H9 (cell line): ENCODE measurements around the gene FBLN7. TPM values are rescaled to one million over a fixed set of nuclear protein-coding genes. Genes with fewer than 3 reads are reported as not detected.

ENCODE experiments used
- DNase-seq: peaks from one replicate; pipeline ENCODE4 v3.0.0-alpha.2; 2017
- H2AFZ ChIP-seq: one replicate; pipeline ENCODE4 v1.6.1; 2013; ENCODE audit warnings: mild to moderate bottlenecking, low read length, control low read depth, moderate library complexity
- H2AK5ac ChIP-seq: 2 replicates; pipeline ENCODE4 v1.6.1; 2013; ENCODE audit warnings: low read length, control low read depth, mixed read lengths; ENCODE audit not compliant: insufficient read length
- H2BK120ac ChIP-seq: one replicate; pipeline ENCODE4 v1.6.1; 2013; ENCODE audit warnings: low read depth, mild to moderate bottlenecking, low read length, control low read depth, inconsistent platforms; ENCODE audit not compliant: poor library complexity, severe bottlenecking
- H2BK12ac ChIP-seq: 2 replicates; pipeline ENCODE4 v1.6.1; 2013; ENCODE audit warnings: low read length, control low read depth, mixed read lengths, low read depth; ENCODE audit not compliant: insufficient read length
- H2BK15ac ChIP-seq: 2 replicates; pipeline ENCODE4 v1.6.1; 2013; ENCODE audit warnings: low read depth, low read length, control low read depth
- H2BK20ac ChIP-seq: one replicate; pipeline ENCODE4 v1.6.1; 2013; ENCODE audit warnings: low read depth, mild to moderate bottlenecking, low read length, control low read depth, inconsistent platforms; ENCODE audit not compliant: poor library complexity, severe bottlenecking
- H2BK5ac ChIP-seq: 2 replicates; pipeline ENCODE4 v1.6.1; 2013; ENCODE audit warnings: low read length, control low read depth, mixed read lengths; ENCODE audit not compliant: insufficient read length
- H3K14ac ChIP-seq: 2 replicates; pipeline ENCODE4 v1.6.1; 2013; ENCODE audit warnings: low read length, control low read depth; ENCODE audit not compliant: insufficient read depth
- H3K18ac ChIP-seq: 2 replicates; pipeline ENCODE4 v1.6.1; 2013; ENCODE audit warnings: low read depth, mild to moderate bottlenecking, mixed read lengths, low read length, control low read depth; ENCODE audit not compliant: insufficient read length
- H3K23ac ChIP-seq: 2 replicates; pipeline ENCODE4 v1.6.1; 2013; ENCODE audit warnings: low read length, control low read depth, mixed read lengths, low read depth; ENCODE audit not compliant: insufficient read length
- H3K23me2 ChIP-seq: 2 replicates; pipeline ENCODE4 v1.6.1; 2013; ENCODE audit warnings: low read depth, mild to moderate bottlenecking, mixed read lengths, low read length, control low read depth; ENCODE audit not compliant: insufficient read length, poor library complexity, severe bottlenecking
- H3K27ac ChIP-seq: 2 replicates; pipeline ENCODE4 v1.5.1; 2013; ENCODE audit warnings: low read length, control low read depth, mixed read lengths, low read depth; ENCODE audit not compliant: insufficient read length
- H3K27me3 ChIP-seq: 2 replicates; pipeline ENCODE4 v1.6.1; 2013; ENCODE audit warnings: low read length, control low read depth, inconsistent platforms; ENCODE audit not compliant: insufficient read depth
- H3K4ac ChIP-seq: 2 replicates; pipeline ENCODE4 v1.6.1; 2013; ENCODE audit warnings: low read depth, mild to moderate bottlenecking, control low read depth, inconsistent platforms, low read length, moderate library complexity
- H3K4me1 ChIP-seq: 2 replicates; pipeline ENCODE4 v1.6.1; 2013; ENCODE audit warnings: low read length, control low read depth, inconsistent platforms; ENCODE audit not compliant: insufficient read depth
- H3K4me2 ChIP-seq: 2 replicates; pipeline ENCODE4 v1.6.1; 2013; ENCODE audit warnings: low read length, control low read depth, mixed read lengths; ENCODE audit not compliant: insufficient read length, insufficient read depth
- H3K56ac ChIP-seq: 2 replicates; pipeline ENCODE4 v1.6.1; 2013; ENCODE audit warnings: low read depth, mild to moderate bottlenecking, mixed read lengths, low read length, control low read depth; ENCODE audit not compliant: insufficient read length
- H3K79me1 ChIP-seq: 2 replicates; pipeline ENCODE4 v1.6.1; 2013; ENCODE audit warnings: low read depth, mild to moderate bottlenecking, moderate library complexity, low read length, control low read depth, inconsistent platforms; ENCODE audit not compliant: insufficient read depth, poor library complexity, severe bottlenecking
- H3K79me2 ChIP-seq: 2 replicates; pipeline ENCODE4 v1.6.1; 2013; ENCODE audit warnings: low read length, control low read depth, inconsistent platforms; ENCODE audit not compliant: insufficient read depth
- H3K9ac ChIP-seq: 2 replicates; pipeline ENCODE4 v1.6.1; 2013; ENCODE audit warnings: low read length, control low read depth, mixed read lengths; ENCODE audit not compliant: insufficient read length; ENCODE audit errors: extremely low read depth
- H3K9me3 ChIP-seq: one replicate; pipeline ENCODE4 v1.6.1; 2013; ENCODE audit warnings: low read depth, low read length, inconsistent platforms; ENCODE audit not compliant: control insufficient read depth
- H3T11ph ChIP-seq: one replicate; pipeline ENCODE4 v1.6.1; 2013; ENCODE audit warnings: mild to moderate bottlenecking, low read length, control low read depth, inconsistent platforms
- H4K20me1 ChIP-seq: one replicate; pipeline ENCODE4 v1.6.1; 2013; ENCODE audit not compliant: control insufficient read depth, insufficient read length, insufficient read depth
- H4K5ac ChIP-seq: 2 replicates; pipeline ENCODE4 v1.6.1; 2013; ENCODE audit warnings: low read depth, mild to moderate bottlenecking, mixed read lengths, low read length, control low read depth; ENCODE audit not compliant: insufficient read length
- H4K8ac ChIP-seq: replicated peaks from 2 replicates; pipeline ENCODE4 v1.6.1; 2013; ENCODE audit warnings: low read length, control low read depth, mixed read lengths, low read depth; ENCODE audit not compliant: insufficient read length
- H4K91ac ChIP-seq: 2 replicates; pipeline ENCODE4 v1.6.1; 2013; ENCODE audit warnings: low read depth, mild to moderate bottlenecking, moderate library complexity, mixed read lengths, low read length, control low read depth; ENCODE audit not compliant: insufficient read length
- H3K27ac Mint-ChIP-seq, 3 experiments: 2 replicates in 2 of 3; 3 replicates in 1 of 3; pipeline ENCODE4 v1.8.0; 2020 to 2021; ENCODE audit warnings: mixed read lengths in 3 of 3, mild to moderate bottlenecking in 1 of 3, moderate library complexity in 1 of 3
- H3K27me3 Mint-ChIP-seq: 2 replicates; pipeline ENCODE4 v1.8.0; 2021; ENCODE audit warnings: low read depth, mild to moderate bottlenecking, moderate library complexity, mixed read lengths
- H3K36me3 Mint-ChIP-seq, 3 experiments: 2 replicates in 2 of 3; 3 replicates in 1 of 3; pipeline ENCODE4 v1.8.0; 2020 to 2021; ENCODE audit warnings: low read depth in 3 of 3, mixed read lengths in 3 of 3; ENCODE audit not compliant: insufficient read depth in 1 of 3
- H3K4me1 Mint-ChIP-seq, 2 experiments: 2 replicates each; pipeline ENCODE4 v1.8.0; 2020; ENCODE audit warnings: mixed read lengths in 2 of 2
- H3K4me3 Mint-ChIP-seq, 2 experiments: 2 replicates in 1 of 2; 3 replicates in 1 of 2; pipeline ENCODE4 v1.8.0; 2020 to 2021; ENCODE audit warnings: mild to moderate bottlenecking in 2 of 2, mixed read lengths in 2 of 2, moderate library complexity in 1 of 2
- H3K9me3 Mint-ChIP-seq, 2 experiments: 2 replicates in 1 of 2; 3 replicates in 1 of 2; pipeline ENCODE4 v1.8.0; 2020; ENCODE audit warnings: mild to moderate bottlenecking in 2 of 2, mixed read lengths in 2 of 2, moderate library complexity in 1 of 2
- CTCF ChIP-seq: fragments of 200-600 bp; sonication (generic); conservative IDR thresholded peaks from 3 replicates; pipeline ENCODE4 v1.8.0; 2021; ENCODE audit warnings: antibody characterized with exemption, mild to moderate bottlenecking
- WGBS: extraction: QIAGEN DNeasy Blood & Tissue Kit; methylation state at CpG from one replicate; pipeline ENCODE4 v1.1.7; 2013; ENCODE audit warnings: missing lambda C conversion rate, low lambda C conversion rate, mixed read lengths; ENCODE audit not compliant: insufficient read length; ENCODE audit errors: extremely low coverage; 5-methylcytosine and 5-hydroxymethylcytosine counted together
- total RNA-seq: library from RNA; stranded (reverse); gene quantifications from 2 replicates; pipeline ENCODE4 v1.2.1, GENCODE V29; 2021

The FBLN7 gene
- total RNA-seq, 1 experiment from 2014 or later, result 1.3 TPM

- Histone ChIP-seq H4K91ac (no peak overlapping the region), H3K79me1 (no peaks in the 10 kb centered on the region), H3K18ac (no peak overlapping the region), H3T11ph (no peak overlapping the region), H2AFZ (no peak overlapping the region), H3K23ac (no peak overlapping the region), H3K4ac (no peak overlapping the region), H3K27me3 (no peaks in the 10 kb centered on the region), H2BK15ac (no peak overlapping the region), H2BK120ac (no peak overlapping the region), H3K56ac (no peak overlapping the region), H2AK5ac (no peak overlapping the region), H4K8ac (no peak overlapping the region), H3K23me2 (no peaks in the 10 kb centered on the region), H3K4me1 (peaks cover 3% of the 10 kb centered on the region; the same call in 1 of the 2 replicates), H3K9me3 (no peaks in the 10 kb centered on the region), H3K14ac (no peak overlapping the region), H3K27ac (no peak overlapping the region), H3K4me2 (no peak overlapping the region), H3K79me2 (no peaks in the 10 kb centered on the region), H4K5ac (no peak overlapping the region), H2BK12ac (no peak overlapping the region), H2BK20ac (no peak overlapping the region), H4K20me1 (no peaks in the 10 kb centered on the region), H2BK5ac (no peak overlapping the region), H3K9ac (no peak overlapping the region)
- peaks cover 21 to 24% of the 10 kb centered on the region in 2 experiments for H3K4me1 Mint-ChIP-seq
- no peak for DNase-seq
- no CpG with 5 or more reads among the region's 18 CpGs for WGBS
- H3K36me3 Mint-ChIP-seq, result no peaks in the 10 kb centered on the region; a peak in 1 of 7 replicates
- no peak overlapping the region for H3K4me3 Mint-ChIP-seq
- H3K9me3 Mint-ChIP-seq, result no peaks in the 10 kb centered on the region
- no peak for TF ChIP-seq CTCF
- no peak overlapping the region; a peak in 1 of 7 replicates for H3K27ac Mint-ChIP-seq
- H3K27me3 Mint-ChIP-seq, result no peaks in the 10 kb centered on the region; the same call in 1 of the 2 replicates
Observed at GRCh38 chr2:112151701-112152440, 13.7 kb downstream of the FBLN7 start.
